GM21717 (cell line): ENCODE data around the gene E2F6.
A peak's percentile ranks its signal among the peaks of the same experiment; 100 is the strongest.

Source experiments
- ATAC-seq: cut with Tn5 transposase; IDR thresholded peaks from one replicate; pipeline ENCODE4 v1.9.1; 2021; ENCODE audit warnings: mild to moderate bottlenecking, moderate library complexity; ENCODE audit not compliant: unreplicated experiment

E2F6 gene

DNA sequence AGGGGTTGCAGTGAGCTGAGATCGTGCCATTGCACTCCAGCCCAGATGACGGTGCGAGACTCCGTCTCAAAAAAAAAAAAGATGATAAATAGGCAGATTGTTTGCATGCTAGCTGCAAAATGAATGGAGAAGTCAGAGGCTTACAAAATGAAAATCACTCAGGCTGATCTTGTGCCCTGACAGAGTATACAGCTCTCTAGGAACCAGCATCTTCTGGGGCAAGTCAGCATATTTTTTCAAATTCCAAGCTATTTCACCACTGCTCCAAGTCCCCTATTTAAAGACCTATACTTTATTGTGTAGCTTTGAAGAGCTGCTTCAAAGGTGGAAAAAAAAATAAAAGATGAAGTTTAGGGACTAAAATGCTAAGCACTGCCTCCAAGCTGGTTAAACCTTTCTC, 6.1 kb downstream of the E2F6 start:
- ATAC-seq = no peak

DNA sequence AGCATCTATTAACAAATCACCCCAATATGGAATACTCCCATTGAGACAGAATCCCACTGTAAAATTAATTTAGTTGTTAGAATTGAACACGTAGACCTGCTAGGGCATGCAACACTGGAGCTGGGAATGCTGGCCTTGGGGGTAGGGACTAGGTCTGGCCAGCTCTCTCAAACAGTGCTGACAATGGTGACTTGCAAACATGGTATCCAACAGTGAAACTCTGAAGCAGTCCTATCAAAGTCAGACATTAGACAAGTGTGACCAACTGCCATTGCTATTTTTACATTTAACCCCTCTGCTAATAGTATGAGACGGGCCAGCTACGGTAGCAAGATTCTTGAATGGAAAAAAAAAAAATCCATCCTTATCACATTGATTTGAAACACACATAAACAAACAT, 7.2 kb downstream of the E2F6 start:
- no peak for ATAC-seq

- ATAC-seq = peak; percentile 52
Measured at GRCh38 chr2:11457935-11458334, 8.0 kb downstream of the E2F6 start.

DNA sequence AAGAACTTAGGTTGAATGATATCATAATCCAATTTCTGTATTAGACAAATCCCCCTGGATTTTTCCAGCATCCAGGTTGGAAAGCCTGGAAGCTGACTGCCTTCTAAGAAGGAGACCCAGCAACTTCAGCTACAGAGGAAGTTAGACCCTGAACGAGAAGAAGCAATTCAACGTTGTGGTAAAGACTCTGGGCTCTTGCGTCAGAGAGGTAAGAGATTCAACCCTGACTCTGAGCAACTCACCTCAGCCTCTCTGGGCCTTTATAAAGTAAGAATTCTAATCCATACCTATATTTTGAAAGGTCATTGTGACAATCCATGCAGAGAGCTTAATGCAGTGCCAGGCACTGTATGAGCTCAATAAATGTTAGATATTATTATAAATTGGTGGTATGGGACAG, 9.7 kb downstream of the E2F6 start:
- no peak for ATAC-seq

- no peak for ATAC-seq
Measured at GRCh38 chr2:11454824-11455223, 11.1 kb downstream of the E2F6 start.

- ATAC-seq = no peak
Measured at GRCh38 chr2:11450791-11451190, 15.2 kb downstream of the E2F6 start.

DNA sequence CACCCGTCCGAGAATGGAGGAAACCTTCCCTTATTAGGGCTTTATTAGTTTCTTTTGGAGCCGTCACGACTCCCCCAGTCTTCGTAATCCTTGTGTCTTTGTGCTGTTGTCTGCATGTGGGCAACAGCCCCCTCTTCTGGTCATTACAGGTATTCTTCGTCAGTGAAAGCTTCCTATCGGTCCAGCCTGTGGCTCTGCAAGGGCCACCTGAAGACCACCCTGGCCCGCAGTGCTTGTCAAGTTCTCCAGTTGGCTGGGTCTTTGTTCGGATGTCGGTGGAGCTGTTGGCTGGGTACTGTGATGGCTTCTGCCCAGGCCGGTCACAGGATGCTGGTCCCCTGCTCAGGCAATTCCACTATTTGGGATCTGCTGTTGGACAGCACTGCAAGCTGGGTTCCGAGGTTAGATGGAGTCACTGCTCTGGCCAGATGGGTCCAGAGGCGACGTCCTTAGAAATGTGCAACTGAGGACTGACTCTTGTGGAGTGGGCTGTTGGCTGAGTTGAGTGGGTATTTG, 19.2 kb downstream of the E2F6 start:
- peak; percentile 63 for ATAC-seq

DNA sequence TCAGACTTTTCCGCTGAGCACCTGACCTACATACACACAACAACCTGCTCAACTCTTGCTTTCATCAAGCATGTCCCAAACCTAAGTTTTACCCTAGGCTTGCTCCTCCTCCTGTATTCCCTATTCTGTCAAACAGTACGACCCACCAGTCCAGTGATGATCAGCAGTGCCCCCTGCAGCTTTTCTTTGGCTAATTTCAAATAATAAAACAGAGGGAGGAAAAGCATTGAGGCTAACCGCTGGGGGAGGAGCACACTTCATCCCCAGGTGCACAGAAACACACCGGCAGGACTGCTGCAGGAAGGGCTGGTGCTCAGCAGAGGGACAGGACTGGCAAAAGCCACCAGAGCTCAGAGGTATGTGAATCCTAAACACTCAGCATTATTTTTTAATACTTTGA, 21.2 kb downstream of the E2F6 start:
- no peak for ATAC-seq

DNA sequence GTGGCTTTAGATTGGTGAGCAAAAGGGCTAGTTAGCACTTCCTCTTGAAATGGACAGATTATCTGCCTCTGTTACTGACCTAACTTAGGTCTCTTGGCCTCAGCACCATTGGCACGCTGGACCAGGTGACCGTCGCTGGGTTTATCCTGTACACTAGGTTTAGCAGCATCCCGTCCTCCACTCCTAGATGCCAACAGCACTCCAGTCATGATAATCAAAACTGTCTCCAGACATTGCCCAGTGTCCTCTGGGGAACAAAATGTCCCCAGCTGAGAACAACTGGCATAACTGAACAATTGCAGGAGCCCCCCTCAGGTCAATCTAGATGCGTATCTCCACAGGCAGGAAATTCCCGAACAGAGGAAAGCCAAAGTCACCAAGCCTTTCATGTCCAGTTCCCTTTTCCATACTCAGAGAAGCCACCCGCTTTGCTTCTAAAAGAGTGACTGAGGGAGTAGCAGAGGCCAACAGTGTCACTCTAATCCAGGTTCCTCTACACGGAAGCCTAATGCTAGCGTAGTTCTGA, 27.3 kb downstream of the E2F6 start:
- ATAC-seq = no peak

DNA sequence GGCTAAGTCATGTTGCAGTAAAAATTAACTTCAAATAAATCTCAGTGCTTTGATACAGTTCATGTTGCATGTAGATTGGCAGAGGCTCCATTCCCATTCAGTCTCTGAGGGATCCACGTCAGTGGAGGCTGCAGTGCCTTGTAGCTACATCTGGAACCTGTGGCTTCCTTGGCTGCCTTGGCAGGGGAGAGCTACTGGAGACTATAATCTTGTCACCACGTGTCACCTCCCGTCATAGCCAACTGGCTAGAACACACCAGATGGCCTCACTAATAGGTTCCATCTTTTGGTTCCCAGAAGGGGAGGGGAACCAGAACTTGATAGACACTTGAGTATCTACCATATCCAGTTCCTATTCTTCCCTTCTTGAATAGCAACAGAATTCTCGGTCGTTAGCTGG, 28.4 kb downstream of the E2F6 start:
- ATAC-seq = no peak

- ATAC-seq = no peak
Measured at GRCh38 chr2:11435036-11435435, 30.9 kb downstream of the E2F6 start.

- ATAC-seq = no peak
Measured at GRCh38 chr2:11434443-11434842, 31.5 kb downstream of the E2F6 start.

- ATAC-seq = no peak
Measured at GRCh38 chr2:11433822-11434221, 32.1 kb downstream of the E2F6 start.

- no peak for ATAC-seq
Measured at GRCh38 chr2:11430729-11431128, 35.2 kb downstream of the E2F6 start.

GRCh38 chr2:11427224-11427623, 38.7 kb downstream of the E2F6 start:
- no peak for ATAC-seq

DNA sequence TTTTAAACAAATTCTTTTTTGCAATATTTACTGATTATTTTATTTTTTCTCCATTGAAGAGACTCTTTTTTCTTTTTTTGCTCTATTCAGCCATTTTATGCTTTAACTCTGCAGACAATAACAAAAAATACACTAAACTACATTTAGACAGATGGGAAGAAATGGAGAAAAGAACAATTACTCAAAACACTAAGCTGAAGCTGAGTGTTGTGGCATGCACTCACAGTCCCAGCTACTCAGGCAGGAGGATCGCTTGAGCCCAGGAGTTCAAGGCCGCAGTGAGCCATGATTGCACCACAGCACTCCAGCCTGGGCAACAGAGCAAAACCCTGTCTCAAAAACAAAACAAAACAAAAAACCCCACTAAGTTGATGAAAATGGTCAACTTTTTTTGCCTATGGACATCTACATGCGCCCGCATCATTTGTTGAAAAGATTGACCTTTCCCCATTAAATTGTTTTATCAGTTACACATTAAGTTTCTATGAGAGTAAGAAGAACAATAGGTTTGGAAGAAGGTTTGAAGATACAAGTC, 43.0 kb downstream of the E2F6 start:
- no peak for ATAC-seq

DNA sequence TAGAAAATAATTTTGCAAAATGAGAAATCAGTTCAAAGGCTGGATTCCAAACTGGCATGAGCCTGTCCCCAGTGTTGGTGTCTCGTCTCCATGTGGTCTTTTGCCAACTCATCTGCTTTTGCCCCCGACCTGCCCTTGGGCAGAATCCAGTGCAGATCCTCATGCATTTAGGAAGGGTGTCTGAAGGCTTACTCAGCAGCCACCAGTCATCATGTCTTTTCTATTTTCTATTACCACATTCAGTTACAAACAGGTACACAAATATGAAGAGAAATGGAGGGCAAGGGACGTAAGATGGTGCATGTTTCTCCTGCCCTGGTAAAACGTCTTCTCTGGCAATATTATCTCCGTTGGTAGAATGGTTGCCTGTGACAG, 43.5 kb downstream of the E2F6 start:
- no peak for ATAC-seq

- no peak for ATAC-seq
Measured at GRCh38 chr2:11421863-11422490, 44.0 kb downstream of the E2F6 start.

GRCh38 chr2:11420671-11421070, 45.3 kb downstream of the E2F6 start:
- ATAC-seq = no peak

- ATAC-seq = no peak
Measured at GRCh38 chr2:11420190-11420589, 45.8 kb downstream of the E2F6 start.

DNA sequence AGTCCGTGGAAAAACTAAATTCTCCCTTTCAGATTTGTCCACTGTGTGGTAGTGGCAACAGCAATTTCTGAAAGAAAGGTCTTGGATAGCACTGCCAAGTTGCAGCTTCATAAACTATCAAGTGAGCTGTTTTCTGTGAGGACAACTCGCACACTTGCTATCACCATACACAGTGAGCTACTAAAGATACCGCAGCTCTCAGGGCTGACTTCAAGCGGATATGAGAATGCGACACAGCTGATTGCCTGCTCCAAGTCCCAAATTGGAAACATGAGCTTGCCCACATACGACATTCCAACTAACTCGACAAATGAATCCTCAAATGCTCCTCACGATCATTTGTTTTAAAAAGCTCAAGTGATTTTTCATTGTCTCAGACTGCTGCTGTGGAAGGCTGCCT, 46.2 kb downstream of the E2F6 start:
- no peak for ATAC-seq

- ATAC-seq = no peak
Measured at GRCh38 chr2:11417946-11418585, 47.9 kb downstream of the E2F6 start.
